Lower leg skin (tissue), 3 donors: ENCODE results near the gene SORCS2.

Source experiments
- POLR2A ChIP-seq, 2 donors: fragments of 450-650 bp; IDR thresholded peaks; one replicate each; pipeline ENCODE4 v1.6.1; 2016 to 2017; ENCODE audit warnings: antibody characterized with exemption in 2 of 2, mild to moderate bottlenecking in 1 of 2, moderate library complexity in 1 of 2
- TF ChIP-seq, protein P1 (sequence below), 3 donors: fragments of 450-650 bp; IDR thresholded peaks; one replicate each; pipeline ENCODE4 v1.5.1; 2016; ENCODE audit warnings: antibody characterized with exemption in 3 of 3, mild to moderate bottlenecking in 3 of 3, moderate library complexity in 2 of 3

DNA sequence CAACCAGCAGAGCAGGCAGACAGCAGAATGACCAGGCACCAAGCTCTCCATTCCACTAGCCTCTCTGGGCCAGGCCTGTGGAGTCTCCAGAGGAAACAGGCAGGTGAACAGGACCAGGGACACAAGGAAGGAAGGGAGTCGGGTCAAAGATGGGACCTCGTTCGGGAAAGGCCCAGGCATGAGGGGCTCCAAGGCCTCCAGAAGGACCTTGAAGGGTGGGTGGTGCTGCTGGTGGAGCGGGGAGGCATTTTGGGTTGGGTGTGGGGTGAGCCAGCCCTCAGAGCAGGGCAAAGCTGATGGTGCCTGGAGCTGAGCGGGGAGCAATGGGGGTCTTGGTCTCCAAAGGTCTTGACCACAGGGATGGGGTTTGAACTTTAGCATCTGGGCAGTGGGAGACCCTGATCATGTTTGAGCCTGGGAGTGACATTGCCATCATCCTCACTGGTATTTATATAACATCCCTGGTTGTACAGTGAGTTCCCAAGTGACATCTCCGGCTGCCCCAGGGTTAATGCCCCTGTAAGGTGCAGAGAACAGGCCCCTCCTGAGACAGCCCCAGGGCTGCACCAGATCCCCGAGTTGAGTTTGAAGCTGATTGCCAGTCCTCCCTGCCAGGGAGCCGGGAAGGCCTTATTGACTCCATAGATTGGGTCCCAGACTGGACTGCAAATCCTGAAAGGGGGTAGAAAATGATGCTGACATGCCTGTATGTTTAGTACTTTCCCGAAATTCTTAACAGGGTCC lies 189.7 kb downstream of the SORCS2 start:
- no peak for TF ChIP-seq POLR2A (IDR thresholded peaks at IDR 0.05)
- TF ChIP-seq, protein P1, sequence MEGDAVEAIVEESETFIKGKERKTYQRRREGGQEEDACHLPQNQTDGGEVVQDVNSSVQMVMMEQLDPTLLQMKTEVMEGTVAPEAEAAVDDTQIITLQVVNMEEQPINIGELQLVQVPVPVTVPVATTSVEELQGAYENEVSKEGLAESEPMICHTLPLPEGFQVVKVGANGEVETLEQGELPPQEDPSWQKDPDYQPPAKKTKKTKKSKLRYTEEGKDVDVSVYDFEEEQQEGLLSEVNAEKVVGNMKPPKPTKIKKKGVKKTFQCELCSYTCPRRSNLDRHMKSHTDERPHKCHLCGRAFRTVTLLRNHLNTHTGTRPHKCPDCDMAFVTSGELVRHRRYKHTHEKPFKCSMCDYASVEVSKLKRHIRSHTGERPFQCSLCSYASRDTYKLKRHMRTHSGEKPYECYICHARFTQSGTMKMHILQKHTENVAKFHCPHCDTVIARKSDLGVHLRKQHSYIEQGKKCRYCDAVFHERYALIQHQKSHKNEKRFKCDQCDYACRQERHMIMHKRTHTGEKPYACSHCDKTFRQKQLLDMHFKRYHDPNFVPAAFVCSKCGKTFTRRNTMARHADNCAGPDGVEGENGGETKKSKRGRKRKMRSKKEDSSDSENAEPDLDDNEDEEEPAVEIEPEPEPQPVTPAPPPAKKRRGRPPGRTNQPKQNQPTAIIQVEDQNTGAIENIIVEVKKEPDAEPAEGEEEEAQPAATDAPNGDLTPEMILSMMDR (IDR thresholded peaks at IDR 0.05), result no peak
